ENCODE data around the gene TMEM151B.

Gene TMEM151B

GRCh38 chr6:44265722-44266233 is 4.5 kb upstream of the TMEM151B start:
- no peak for DNase-seq

- no peak for DNase-seq
Measured at GRCh38 chr6:44266347-44266746, 3.9 kb upstream of the TMEM151B start.

- DNase-seq: no peak
Measured at GRCh38 chr6:44267252-44267651, 3.0 kb upstream of the TMEM151B start.

GRCh38 chr6:44268095-44268628 is 2.1 kb upstream of the TMEM151B start:
- peak; percentile 46 for DNase-seq

GRCh38 chr6:44269178-44269920 is 901 bp upstream of the TMEM151B start:
- no peak for DNase-seq

GRCh38 chr6:44270526-44271405 is 516 bp downstream of the TMEM151B start:
- DNase-seq: peak; percentile 23

GRCh38 chr6:44271406-44271723 is 1.1 kb downstream of the TMEM151B start:
- DNase-seq: no peak

- DNase-seq: no peak
Measured at GRCh38 chr6:44271914-44272313, 1.7 kb downstream of the TMEM151B start.

GRCh38 chr6:44272529-44272928 is 2.3 kb downstream of the TMEM151B start:
- no peak for DNase-seq

- no peak for DNase-seq
Measured at GRCh38 chr6:44272999-44273566, 2.8 kb downstream of the TMEM151B start.

- DNase-seq: no peak
Measured at GRCh38 chr6:44273617-44274016, 3.4 kb downstream of the TMEM151B start.

- DNase-seq: no peak
Measured at GRCh38 chr6:44275271-44275748, 5.1 kb downstream of the TMEM151B start.

- no peak for DNase-seq
Measured at GRCh38 chr6:44275749-44276648, 5.7 kb downstream of the TMEM151B start.

- no peak for DNase-seq
Measured at GRCh38 chr6:44276667-44277640, 6.7 kb downstream of the TMEM151B start.

- DNase-seq: no peak
Measured at GRCh38 chr6:44277763-44278162, 7.5 kb downstream of the TMEM151B start.

GRCh38 chr6:44278315-44278714 is 8.1 kb downstream of the TMEM151B start:
- no peak for DNase-seq

GRCh38 chr6:44278774-44279697 is 8.8 kb downstream of the TMEM151B start:
- DNase-seq: no peak

- no peak for DNase-seq
Measured at GRCh38 chr6:44284121-44284520, 13.9 kb downstream of the TMEM151B start.

GRCh38 chr6:44284867-44285266 is 14.6 kb downstream of the TMEM151B start:
- no peak for DNase-seq
